Activated naive CD4-positive, alpha-beta T cell treated with Interleukin-2 at 50 U/mL for 16 hours (primary cell): ENCODE measurements around the gene CNTN4.

Source experiments
- DNase-seq: peaks from one replicate; pipeline ENCODE4 v3.0.0-alpha.2; 2020

CNTN4 gene

GRCh38 chr3:2822611-2823010 lies 723.9 kb downstream of the CNTN4 start:
- no peak for DNase-seq

- DNase-seq, result no peak
Observed at GRCh38 chr3:2823031-2823430, 724.4 kb downstream of the CNTN4 start.

- DNase-seq, result no peak
Observed at GRCh38 chr3:2823437-2824211, 725.0 kb downstream of the CNTN4 start.

GRCh38 chr3:2826036-2826435 lies 727.4 kb downstream of the CNTN4 start:
- no peak for DNase-seq

- DNase-seq, result no peak
Observed at GRCh38 chr3:2826453-2826852, 727.8 kb downstream of the CNTN4 start.

GRCh38 chr3:2837239-2837638 lies 738.6 kb downstream of the CNTN4 start:
- no peak for DNase-seq

GRCh38 chr3:2837910-2838309 lies 739.2 kb downstream of the CNTN4 start:
- DNase-seq, result no peak

- no peak for DNase-seq
Observed at GRCh38 chr3:2838546-2839157, 740.0 kb downstream of the CNTN4 start.

- no peak for DNase-seq
Observed at GRCh38 chr3:2839876-2840275, 741.2 kb downstream of the CNTN4 start.

GRCh38 chr3:2847062-2847841 lies 748.6 kb downstream of the CNTN4 start:
- no peak for DNase-seq

- no peak for DNase-seq
Observed at GRCh38 chr3:2849092-2849491, 750.4 kb downstream of the CNTN4 start.

- DNase-seq, result no peak
Observed at GRCh38 chr3:2850701-2851100, 752.0 kb downstream of the CNTN4 start.

- DNase-seq, result no peak
Observed at GRCh38 chr3:2851361-2851760, 752.7 kb downstream of the CNTN4 start.

- DNase-seq, result no peak
Observed at GRCh38 chr3:2851835-2852234, 753.2 kb downstream of the CNTN4 start.

GRCh38 chr3:2853651-2854050 lies 755.0 kb downstream of the CNTN4 start:
- DNase-seq, result no peak

GRCh38 chr3:2856138-2857133 lies 757.8 kb downstream of the CNTN4 start:
- DNase-seq, result no peak

- DNase-seq, result no peak
Observed at GRCh38 chr3:2860626-2861025, 762.0 kb downstream of the CNTN4 start.

GRCh38 chr3:2861120-2861519 lies 762.5 kb downstream of the CNTN4 start:
- no peak for DNase-seq

GRCh38 chr3:2861920-2862319 lies 763.3 kb downstream of the CNTN4 start:
- DNase-seq, result no peak

GRCh38 chr3:2862366-2862765 lies 763.7 kb downstream of the CNTN4 start:
- no peak for DNase-seq

- DNase-seq, result no peak
Observed at GRCh38 chr3:2863127-2863526, 764.5 kb downstream of the CNTN4 start.

- DNase-seq, result no peak
Observed at GRCh38 chr3:2869905-2870304, 771.2 kb downstream of the CNTN4 start.
